IgD-negative memory B cell (primary cell): Measurements from ENCODE around the gene KHSRP. TPM values are rescaled to one million over a fixed set of nuclear protein-coding genes. Genes with fewer than 3 reads are reported as not detected.

Experiments
- H3K27ac Mint-ChIP-seq, 3 donors: one replicate each; pipeline ENCODE4 v1.8.0; 2020 to 2022; ENCODE audit warnings: mild to moderate bottlenecking in 3 of 3, mixed read lengths in 3 of 3, moderate library complexity in 1 of 3
- H3K27me3 Mint-ChIP-seq: one replicate; pipeline ENCODE4 v1.8.0; 2021; ENCODE audit warnings: mixed read lengths
- H3K36me3 Mint-ChIP-seq: one replicate; pipeline ENCODE4 v1.8.0; 2020; ENCODE audit warnings: mild to moderate bottlenecking, mixed read lengths
- H3K4me1 Mint-ChIP-seq, 3 donors: one replicate each; pipeline ENCODE4 v1.8.0; 2020 to 2022; ENCODE audit warnings: mixed read lengths in 3 of 3, mild to moderate bottlenecking in 1 of 3
- H3K4me3 Mint-ChIP-seq, 4 donors: one replicate each; pipeline ENCODE4 v1.8.0; 2020 to 2022; ENCODE audit warnings: mild to moderate bottlenecking in 4 of 4, mixed read lengths in 4 of 4, moderate library complexity in 3 of 4
- H3K9me3 Mint-ChIP-seq, 3 donors: one replicate each; pipeline ENCODE4 v1.8.0; 2020 to 2021; ENCODE audit warnings: mixed read lengths in 3 of 3, mild to moderate bottlenecking in 1 of 3
- polyA plus RNA-seq: library from polyadenylated mRNA; unstranded; fragments of 300-500 nt; fragmentation: Illumina TruSeq; gene quantifications from one replicate; pipeline ENCODE4 v1.2.3, GENCODE V29; 2021

KHSRP gene
- polyA plus RNA-seq, 1 donor from 2014 or later, result 18.7 TPM

- Mint-ChIP-seq H3K27me3 (peaks cover under 1% of the 10 kb centered on the region), H3K36me3 (peaks cover 14% of the 10 kb centered on the region), H3K4me1 (peaks cover 17 to 26% (median 19%) of the 10 kb centered on the region in 3 donors), H3K27ac (peak overlapping the region; percentile 93 to 94 (median 94)), H3K4me3 (peak overlapping the region; percentile 85 to 97 (median 94)), H3K9me3 (peaks cover 0 to 2% (median 0%) of the 10 kb centered on the region in 3 donors)
These were observed 34.2 kb upstream of the KHSRP start for GRCh38 chr19:6458695-6459261.

- Mint-ChIP-seq H3K9me3 (peaks cover 0 to 3% (median 2%) of the 10 kb centered on the region in 3 donors), H3K27me3 (no peaks in the 10 kb centered on the region), H3K36me3 (peaks cover 16% of the 10 kb centered on the region), H3K4me3 (peak overlapping the region; percentile 85 to 97 (median 94)), H3K27ac (peak overlapping the region; percentile 93 to 94 (median 94)), H3K4me1 (peaks cover 17 to 25% (median 19%) of the 10 kb centered on the region in 3 donors)
These were observed 33.5 kb upstream of the KHSRP start for GRCh38 chr19:6457958-6458694.

DNA sequence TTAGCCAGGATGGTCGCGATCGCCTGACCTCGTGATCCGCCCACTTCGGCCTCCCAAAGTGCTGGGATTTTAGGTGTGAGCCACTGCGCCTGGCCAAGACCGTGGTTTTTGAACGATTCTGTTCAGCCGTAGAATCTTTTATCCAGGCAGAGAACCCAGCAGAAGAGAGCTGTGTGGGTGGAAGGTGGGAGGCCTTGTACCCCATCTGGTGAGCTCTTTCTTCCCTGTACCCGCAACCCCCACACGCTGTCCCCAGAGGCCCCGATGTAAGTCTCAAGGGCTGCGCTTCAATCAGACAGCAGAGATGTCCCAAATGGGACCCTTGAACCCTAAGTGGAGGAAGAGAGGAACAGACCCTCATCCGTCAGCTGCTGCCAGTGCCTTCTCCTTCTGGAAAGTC, 31.3 kb upstream of the KHSRP start:
- H3K4me3 Mint-ChIP-seq, result no peak overlapping the region

DNA sequence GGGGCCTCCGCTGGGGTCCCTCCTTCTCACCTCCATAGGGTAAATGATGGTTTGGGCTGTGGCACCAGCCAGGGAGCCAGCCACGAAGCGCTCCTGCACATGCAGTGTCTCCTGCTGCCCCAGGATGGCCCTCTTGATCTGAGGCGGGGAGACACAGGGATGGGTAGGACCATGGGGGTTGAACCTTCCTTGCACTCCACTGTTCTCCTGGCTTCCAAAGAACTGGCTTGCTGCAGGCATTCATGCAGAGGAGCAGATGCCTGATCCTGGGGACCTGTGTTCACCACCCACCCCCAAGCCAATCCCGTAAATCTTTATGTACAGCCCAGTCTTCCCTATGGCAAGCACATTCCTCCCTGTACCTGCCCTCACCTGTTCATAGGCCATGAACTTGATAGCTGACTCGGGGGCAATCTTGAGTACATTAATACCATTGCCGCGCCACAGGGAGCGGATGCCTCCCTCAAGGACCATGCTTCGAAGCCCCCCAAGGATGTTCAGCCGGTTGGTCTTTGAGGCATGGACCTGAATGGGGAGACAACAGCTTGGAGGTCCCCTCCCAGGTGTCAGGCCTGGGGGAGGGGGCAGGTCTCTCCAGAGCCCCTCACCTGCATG, 29.4 kb upstream of the KHSRP start:
- Mint-ChIP-seq H3K9me3 (peaks cover 0 to 3% (median 2%) of the 10 kb centered on the region in 3 donors), H3K36me3 (peaks cover 21% of the 10 kb centered on the region), H3K27me3 (no peaks in the 10 kb centered on the region), H3K4me3 (peak overlapping the region in 1 of 4 donors; percentile 5), H3K4me1 (peaks cover 6 to 14% (median 14%) of the 10 kb centered on the region in 3 donors), H3K27ac (no peak overlapping the region)

More for the DNA sequence above, 31.3 kb upstream of the KHSRP start:
- no peaks in the 10 kb centered on the region for H3K27me3 Mint-ChIP-seq
- H3K36me3 Mint-ChIP-seq, result peaks cover 18% of the 10 kb centered on the region
- peaks cover 0 to 3% (median 2%) of the 10 kb centered on the region in 3 donors for H3K9me3 Mint-ChIP-seq
- peak overlapping the region in 1 of 3 donors; percentile 39 for H3K27ac Mint-ChIP-seq
- H3K4me1 Mint-ChIP-seq, result peaks cover 17 to 19% (median 19%) of the 10 kb centered on the region in 3 donors

- Mint-ChIP-seq H3K9me3 (peaks cover 0 to 3% (median 2%) of the 10 kb centered on the region in 3 donors), H3K27me3 (no peaks in the 10 kb centered on the region), H3K4me3 (no peak overlapping the region), H3K36me3 (peaks cover 21% of the 10 kb centered on the region), H3K27ac (peak overlapping the region in 1 of 3 donors; percentile 28), H3K4me1 (peaks cover 0 to 3% (median 3%) of the 10 kb centered on the region in 3 donors)
These were observed 28.3 kb upstream of the KHSRP start for GRCh38 chr19:6452899-6453298.

GRCh38 chr19:6452223-6452614, 27.6 kb upstream of the KHSRP start:
- Mint-ChIP-seq H3K27ac (no peak overlapping the region), H3K9me3 (peaks cover 0 to 3% (median 2%) of the 10 kb centered on the region in 3 donors), H3K36me3 (peaks cover 21% of the 10 kb centered on the region), H3K4me3 (no peak overlapping the region), H3K27me3 (no peaks in the 10 kb centered on the region), H3K4me1 (no peaks in the 10 kb centered on the region)

- Mint-ChIP-seq H3K36me3 (peaks cover 21% of the 10 kb centered on the region), H3K9me3 (peaks cover 0 to 7% (median 2%) of the 10 kb centered on the region in 3 donors), H3K27ac (no peak overlapping the region)
These were observed 27.1 kb upstream of the KHSRP start for GRCh38 chr19:6451583-6452222.

GRCh38 chr19:6450166-6450565, 25.6 kb upstream of the KHSRP start:
- Mint-ChIP-seq H3K36me3 (peaks cover 14% of the 10 kb centered on the region), H3K27ac (no peak overlapping the region), H3K4me3 (no peak overlapping the region), H3K27me3 (no peaks in the 10 kb centered on the region), H3K9me3 (peaks cover 1 to 12% (median 2%) of the 10 kb centered on the region in 3 donors), H3K4me1 (no peaks in the 10 kb centered on the region)

More at GRCh38 chr19:6451583-6452222, 27.1 kb upstream of the KHSRP start:
- Mint-ChIP-seq H3K4me1 (no peaks in the 10 kb centered on the region), H3K27me3 (no peaks in the 10 kb centered on the region), H3K4me3 (no peak overlapping the region)

- Mint-ChIP-seq H3K4me3 (no peak overlapping the region), H3K27me3 (no peaks in the 10 kb centered on the region), H3K27ac (no peak overlapping the region), H3K9me3 (peaks cover 0 to 9% (median 1%) of the 10 kb centered on the region in 3 donors), H3K4me1 (no peaks in the 10 kb centered on the region), H3K36me3 (peaks cover 5% of the 10 kb centered on the region)
These were observed 23.4 kb upstream of the KHSRP start for GRCh38 chr19:6448045-6448444.

GRCh38 chr19:6446452-6446851, 21.8 kb upstream of the KHSRP start:
- no peaks in the 10 kb centered on the region for H3K27me3 Mint-ChIP-seq
- H3K27ac Mint-ChIP-seq, result peak overlapping the region in 2 of 3 donors; percentile 17 to 35
- H3K9me3 Mint-ChIP-seq, result peaks cover 0 to 9% (median 1%) of the 10 kb centered on the region in 3 donors
- H3K36me3 Mint-ChIP-seq, result peaks cover 3% of the 10 kb centered on the region
- no peaks in the 10 kb centered on the region for H3K4me1 Mint-ChIP-seq
- H3K4me3 Mint-ChIP-seq, result no peak overlapping the region

- Mint-ChIP-seq H3K36me3 (peaks cover 2% of the 10 kb centered on the region), H3K4me1 (no peaks in the 10 kb centered on the region)
These were observed 19.4 kb upstream of the KHSRP start for GRCh38 chr19:6443986-6444385.

GRCh38 chr19:6442087-6442688, 17.6 kb upstream of the KHSRP start:
- no peaks in the 10 kb centered on the region for H3K27me3 Mint-ChIP-seq
- no peak overlapping the region for H3K27ac Mint-ChIP-seq
- peaks cover 4% of the 10 kb centered on the region for H3K36me3 Mint-ChIP-seq
- H3K4me3 Mint-ChIP-seq, result no peak overlapping the region
- peaks cover 0 to 9% (median 1%) of the 10 kb centered on the region in 3 donors for H3K9me3 Mint-ChIP-seq
- H3K4me1 Mint-ChIP-seq, result peaks cover 0 to 2% (median 0%) of the 10 kb centered on the region in 3 donors

More at GRCh38 chr19:6443986-6444385, 19.4 kb upstream of the KHSRP start:
- H3K27ac Mint-ChIP-seq, result peak overlapping the region in 1 of 3 donors; percentile 27
- peaks cover 0 to 9% (median 1%) of the 10 kb centered on the region in 3 donors for H3K9me3 Mint-ChIP-seq
- H3K4me3 Mint-ChIP-seq, result no peak overlapping the region
- no peaks in the 10 kb centered on the region for H3K27me3 Mint-ChIP-seq

DNA sequence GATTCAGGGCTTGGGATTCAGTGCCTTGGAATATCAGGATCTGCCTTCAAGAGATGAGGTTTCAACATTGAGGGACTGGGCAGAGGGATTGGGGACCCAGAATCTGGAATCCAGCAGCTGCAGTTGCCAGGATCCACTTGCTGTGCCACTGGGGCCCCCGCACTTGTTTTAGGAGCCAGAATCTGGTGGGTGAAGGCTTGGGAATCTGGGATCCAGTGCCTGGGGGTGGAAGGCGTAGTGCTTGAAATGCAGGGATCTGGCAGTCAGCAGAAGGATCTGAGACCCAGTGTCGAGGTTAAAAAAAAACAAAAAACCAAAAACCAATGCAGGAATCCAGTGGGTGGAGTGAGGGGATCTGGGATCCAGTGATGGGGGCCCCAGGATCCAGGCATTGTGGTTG, 16.3 kb upstream of the KHSRP start:
- no peak overlapping the region for H3K27ac Mint-ChIP-seq
- H3K4me1 Mint-ChIP-seq, result peaks cover 0 to 2% (median 0%) of the 10 kb centered on the region in 3 donors
- no peaks in the 10 kb centered on the region for H3K27me3 Mint-ChIP-seq
- peaks cover 4% of the 10 kb centered on the region for H3K36me3 Mint-ChIP-seq
- peaks cover 0 to 1% (median 0%) of the 10 kb centered on the region in 3 donors for H3K9me3 Mint-ChIP-seq
- no peak overlapping the region for H3K4me3 Mint-ChIP-seq

DNA sequence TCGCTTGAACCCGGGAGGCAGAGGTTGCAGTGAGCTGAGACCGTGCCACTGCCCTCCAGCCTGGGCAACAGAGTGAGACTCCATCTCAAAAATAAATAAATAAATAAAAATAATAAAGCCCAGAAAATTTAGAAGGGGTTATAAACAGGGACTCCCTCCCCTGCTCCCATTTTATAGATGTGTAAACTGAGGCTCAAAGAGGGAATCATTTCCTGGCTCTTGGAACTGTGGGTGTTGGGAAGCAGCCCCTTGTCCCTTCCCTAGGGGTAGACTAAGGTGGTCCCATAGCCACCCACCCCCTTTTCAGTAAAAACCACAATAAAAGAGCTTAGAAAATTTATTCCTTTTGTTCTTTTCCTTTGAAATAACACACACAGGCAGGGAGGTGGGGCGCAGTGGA, 15.1 kb upstream of the KHSRP start:
- Mint-ChIP-seq H3K36me3 (peaks cover 4% of the 10 kb centered on the region), H3K9me3 (no peaks in the 10 kb centered on the region), H3K27ac (peak overlapping the region in 1 of 3 donors; percentile 47), H3K4me3 (no peak overlapping the region), H3K27me3 (no peaks in the 10 kb centered on the region), H3K4me1 (peaks cover 0 to 2% (median 0%) of the 10 kb centered on the region in 3 donors)
